ENCODE data around the gene DNAJB6.

GRCh38 chr7:157397036-157397720 lies 60.4 kb downstream of the DNAJB6 start:
- TF ChIP-seq CTCF (IDR thresholded peaks at IDR 0.05; ENCODE audit: insufficient read depth, low read length, poor library complexity, severe bottlenecking): no peak
- TF ChIP-seq EZH2phosphoT487 (conservative IDR thresholded peaks at IDR 0.05; ENCODE audit: low read length): no peak
